HG03060 (cell line): ENCODE results near the gene ARFGEF3.

Experiments
- ATAC-seq: cut with Tn5 transposase; IDR thresholded peaks from one replicate; pipeline ENCODE4 v1.9.1; 2021; ENCODE audit warnings: low read depth, moderate number of reproducible peaks; ENCODE audit not compliant: unreplicated experiment

ARFGEF3 gene

DNA sequence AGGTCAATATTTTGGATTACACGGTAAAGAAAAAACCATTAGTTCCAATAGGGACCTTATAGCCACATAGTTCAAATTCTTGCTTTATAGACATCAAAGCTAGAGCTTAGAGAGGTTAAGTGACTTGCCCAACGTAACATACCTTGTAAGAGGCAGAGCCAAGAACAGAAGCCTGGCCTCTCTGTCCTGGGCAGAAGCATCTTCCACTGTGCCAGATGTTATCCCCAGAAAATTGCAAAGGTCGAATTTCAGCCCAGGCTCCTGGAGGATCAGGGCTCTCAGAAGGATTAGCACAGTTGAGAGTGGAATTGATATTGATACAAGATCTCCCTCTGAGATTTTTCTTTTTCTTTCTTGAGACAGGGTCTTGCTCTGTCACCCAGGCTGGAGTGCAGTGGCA, 222.0 kb downstream of the ARFGEF3 start:
- ATAC-seq = no peak

DNA sequence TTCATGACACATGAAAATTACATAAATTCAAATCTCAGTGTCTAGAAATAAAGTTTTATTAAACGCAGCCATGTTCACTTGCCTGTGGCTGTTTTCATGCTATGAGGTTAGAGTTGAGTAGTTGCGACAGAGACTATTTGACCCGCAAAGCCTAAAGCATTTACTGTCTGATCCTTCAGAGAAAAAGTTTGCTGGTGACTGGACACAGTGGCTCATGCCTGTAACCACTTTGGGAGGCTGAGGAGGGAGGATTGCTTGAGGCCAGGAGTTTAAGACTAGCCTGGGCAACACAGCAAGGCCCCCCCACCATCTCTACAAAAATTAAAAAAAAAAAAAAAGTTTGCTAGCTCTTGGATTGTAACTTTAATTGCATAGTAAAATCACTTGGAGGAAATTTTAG, 225.2 kb downstream of the ARFGEF3 start:
- no peak for ATAC-seq

DNA sequence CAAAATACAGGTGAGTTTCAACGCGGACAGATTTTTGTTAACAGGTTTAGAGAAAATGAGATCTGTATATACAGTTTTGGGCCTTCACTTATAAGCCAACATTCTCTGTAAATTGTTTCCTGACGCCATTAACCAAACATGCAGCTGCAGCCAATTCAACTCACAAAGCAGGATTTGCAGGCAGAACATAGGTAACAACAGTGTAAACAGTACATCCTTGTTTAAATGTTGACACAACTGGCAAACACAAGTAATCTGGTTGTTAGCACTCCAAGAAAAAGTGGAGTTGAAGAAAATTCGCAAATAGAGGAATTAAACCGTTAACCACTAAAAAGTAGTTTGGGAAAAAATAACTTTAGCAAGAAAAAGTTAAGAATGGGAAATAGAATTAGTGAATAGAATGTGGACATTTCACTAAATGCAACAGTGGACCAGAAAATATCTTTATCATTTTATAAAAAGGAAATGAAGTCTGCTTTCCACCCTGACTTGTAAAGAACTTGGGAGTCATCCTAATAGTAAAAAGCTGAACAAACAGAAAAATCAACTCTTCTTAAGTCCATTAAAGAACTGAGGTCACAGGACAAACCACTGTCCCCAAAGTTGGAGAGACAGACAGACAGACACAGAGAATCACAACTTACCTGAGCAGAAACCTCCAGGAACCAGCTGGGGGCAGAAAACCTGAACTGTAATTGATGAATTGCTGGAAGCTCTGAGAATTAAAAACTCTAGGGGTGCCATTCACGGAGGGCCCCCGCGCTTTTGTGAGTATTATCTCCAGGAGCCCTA, 226.0 kb downstream of the ARFGEF3 start:
- no peak for ATAC-seq

DNA sequence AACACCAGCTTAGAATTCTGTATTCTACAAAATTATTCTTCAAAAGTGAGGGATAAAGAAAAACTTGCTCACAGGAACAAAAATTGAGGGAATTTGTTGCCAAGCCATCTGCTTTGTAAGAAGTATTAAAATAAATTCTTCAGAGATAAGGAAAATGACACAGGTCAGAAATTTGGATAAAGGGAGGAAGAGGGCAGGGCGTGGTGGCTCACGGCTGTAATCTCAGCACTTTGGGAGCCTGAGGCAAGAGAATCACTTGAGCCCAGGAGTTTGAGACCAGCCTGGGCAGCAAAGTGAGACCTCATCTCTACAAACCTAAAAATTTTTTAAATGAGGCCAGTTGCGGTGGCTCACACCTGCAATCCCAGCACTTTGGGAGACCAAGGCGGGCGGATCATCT, 227.8 kb downstream of the ARFGEF3 start:
- ATAC-seq = no peak
